Mesenchymal stem cell (in vitro differentiated cells and primary cell): Measurements from ENCODE around the gene IL10RB.
A peak's percentile ranks its signal among the peaks of the same experiment; 100 is the strongest.

Experiments used
- DNase-seq: peaks from one replicate; pipeline ENCODE4 v3.0.0-alpha.2; 2013
- H2AFZ ChIP-seq: one replicate; pipeline ENCODE4 v1.6.1; 2013; ENCODE audit warnings: low read depth, mild to moderate bottlenecking, control low read depth, inconsistent platforms, low read length, moderate library complexity
- H2AK5ac ChIP-seq: 2 replicates; pipeline ENCODE4 v1.6.1; 2013; ENCODE audit warnings: low read length, moderate library complexity, mild to moderate bottlenecking, inconsistent platforms; ENCODE audit not compliant: severe bottlenecking
- H2BK120ac ChIP-seq: one replicate; pipeline ENCODE4 v1.6.1; 2013; ENCODE audit warnings: low read depth, mild to moderate bottlenecking, inconsistent platforms, low read length, moderate library complexity
- H2BK12ac ChIP-seq, 2 experiments: one replicate each; pipeline ENCODE4 v1.6.1; 2013; ENCODE audit warnings: inconsistent platforms in 2 of 2, low read length in 2 of 2, mild to moderate bottlenecking in 2 of 2, moderate library complexity in 2 of 2, control low read depth in 1 of 2
- H2BK15ac ChIP-seq: one replicate; pipeline ENCODE4 v1.6.1; 2013; ENCODE audit warnings: mild to moderate bottlenecking, low read depth, inconsistent platforms; ENCODE audit not compliant: poor library complexity, severe bottlenecking
- H2BK5ac ChIP-seq: 2 replicates; pipeline ENCODE4 v1.6.1; 2013; ENCODE audit warnings: low read depth, mild to moderate bottlenecking, low read length, control low read depth, inconsistent platforms; ENCODE audit not compliant: poor library complexity, severe bottlenecking
- H3K14ac ChIP-seq, 2 experiments: one replicate each; pipeline ENCODE4 v1.6.1; 2013; ENCODE audit warnings: inconsistent platforms in 2 of 2, low read length in 2 of 2, control low read depth in 1 of 2, mild to moderate bottlenecking in 1 of 2, moderate library complexity in 1 of 2
- H3K18ac ChIP-seq, 2 experiments: one replicate each; pipeline ENCODE4 v1.6.1; 2013; ENCODE audit warnings: inconsistent platforms in 2 of 2, low read length in 2 of 2, control low read depth in 1 of 2, low read depth in 1 of 2, mild to moderate bottlenecking in 1 of 2
- H3K23ac ChIP-seq, 2 experiments: one replicate each; pipeline ENCODE4 v1.6.1; 2013; ENCODE audit warnings: inconsistent platforms in 2 of 2, low read length in 2 of 2, mild to moderate bottlenecking in 2 of 2, moderate library complexity in 2 of 2, control low read depth in 1 of 2
- H3K27ac ChIP-seq: 2 replicates; pipeline ENCODE4 v1.5.1; 2013; ENCODE audit warnings: mild to moderate bottlenecking, moderate library complexity, low read length, control low read depth, inconsistent platforms; ENCODE audit not compliant: poor library complexity, severe bottlenecking
- H3K27me3 ChIP-seq, 2 experiments: 2 replicates each; pipeline versions ENCODE4 v1.6.1 to v1.7.0; 2013; ENCODE audit warnings: low read length in 2 of 2, mild to moderate bottlenecking in 2 of 2, moderate library complexity in 2 of 2, control low read depth in 1 of 2, inconsistent platforms in 1 of 2; ENCODE audit not compliant: control insufficient read depth in 1 of 2, insufficient read depth in 1 of 2
- H3K36me3 ChIP-seq, 2 experiments: 2 replicates each; pipeline versions ENCODE4 v1.6.1 to v1.7.0; 2013; ENCODE audit warnings: low read length in 2 of 2, control low read depth in 1 of 2, inconsistent platforms in 1 of 2, low read depth in 1 of 2, mild to moderate bottlenecking in 1 of 2; ENCODE audit not compliant: insufficient read depth in 2 of 2, control insufficient read depth in 1 of 2
- H3K4ac ChIP-seq, 2 experiments: one replicate each; pipeline ENCODE4 v1.6.1; 2013; ENCODE audit warnings: inconsistent platforms in 2 of 2, low read length in 2 of 2, mild to moderate bottlenecking in 2 of 2, moderate library complexity in 2 of 2, control low read depth in 1 of 2, low read depth in 1 of 2
- H3K4me1 ChIP-seq: 2 replicates; pipeline ENCODE4 v1.6.1; 2013; ENCODE audit warnings: low read depth, low read length, control low read depth; ENCODE audit not compliant: control insufficient read depth, insufficient read depth
- H3K4me2 ChIP-seq: 2 replicates; pipeline ENCODE4 v1.6.1; 2013; ENCODE audit warnings: low read length, mild to moderate bottlenecking, inconsistent platforms; ENCODE audit not compliant: poor library complexity, severe bottlenecking
- H3K4me3 ChIP-seq, 2 experiments: 2 replicates each; pipeline versions ENCODE4 v1.5.1 to v1.7.0; 2013; ENCODE audit warnings: low read length in 2 of 2, mild to moderate bottlenecking in 2 of 2, control low read depth in 1 of 2, low read depth in 1 of 2; ENCODE audit not compliant: insufficient read depth in 1 of 2
- H3K79me1 ChIP-seq: replicated peaks from 2 replicates; pipeline ENCODE4 v1.6.1; 2013; ENCODE audit warnings: mild to moderate bottlenecking, control low read depth, low read length, inconsistent platforms; ENCODE audit not compliant: poor library complexity, severe bottlenecking
- H3K9ac ChIP-seq: 2 replicates; pipeline ENCODE4 v1.7.0; 2013; ENCODE audit warnings: mild to moderate bottlenecking, low read length, moderate library complexity
- H3K9me3 ChIP-seq: 2 replicates; pipeline ENCODE4 v1.7.0; 2013; ENCODE audit warnings: mild to moderate bottlenecking, low read length; ENCODE audit not compliant: control insufficient read depth
- H4K8ac ChIP-seq: one replicate; pipeline ENCODE4 v1.6.1; 2013; ENCODE audit warnings: inconsistent platforms, mild to moderate bottlenecking, low read length, moderate library complexity
- H4K91ac ChIP-seq: one replicate; pipeline ENCODE4 v1.6.1; 2013; ENCODE audit warnings: mild to moderate bottlenecking, low read length, inconsistent platforms
- WGBS: methylation state at CpG from one replicate; pipeline ENCODE4 v1.1.7; 2013; ENCODE audit warnings: mixed read lengths; 5-methylcytosine and 5-hydroxymethylcytosine counted together

IL10RB gene

DNA sequence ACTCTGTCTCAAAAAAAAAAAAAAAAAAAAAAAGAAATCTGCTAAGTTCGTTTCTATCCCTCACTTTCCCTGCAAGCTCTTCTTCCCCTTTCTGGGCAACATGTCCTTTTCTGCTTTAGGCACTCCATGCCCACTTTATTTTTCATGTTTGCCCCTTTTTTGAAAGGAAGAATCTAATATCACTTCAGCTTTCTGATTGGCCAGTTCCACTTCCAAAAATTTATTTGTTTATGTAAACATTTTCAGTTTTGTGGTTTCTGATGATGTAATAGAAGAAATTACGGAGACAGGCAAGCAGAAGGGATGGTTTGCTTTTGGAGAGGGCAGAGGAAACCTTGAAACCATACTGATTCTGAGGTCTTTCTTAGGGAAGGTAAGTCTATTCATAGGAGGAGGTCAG lies 73.8 kb downstream of the IL10RB start:
- WGBS, result 79% methylated on average over 2 of the region's 2 CpGs
- no peak overlapping the region for H3K27ac ChIP-seq
- no peak overlapping the region for H2AFZ ChIP-seq
- H3K4me3 ChIP-seq, result no peak overlapping the region
- peak; percentile 27 for DNase-seq
- no peak overlapping the region for H2BK12ac ChIP-seq
- H3K4me1 ChIP-seq, result no peaks in the 10 kb centered on the region
- H2BK120ac ChIP-seq, result no peak overlapping the region
- no peak overlapping the region for H3K4ac ChIP-seq
- no peak overlapping the region for H4K91ac ChIP-seq
- no peak overlapping the region for H3K14ac ChIP-seq
- no peak overlapping the region for H3K18ac ChIP-seq
- no peaks in the 10 kb centered on the region for H3K9me3 ChIP-seq
- H2BK5ac ChIP-seq, result no peak overlapping the region
- H3K36me3 ChIP-seq, result peaks cover 6 to 47% of the 10 kb centered on the region in 2 experiments
- H3K79me1 ChIP-seq, result peaks cover 11% of the 10 kb centered on the region
- H3K23ac ChIP-seq, result no peak overlapping the region
- no peak overlapping the region for H2AK5ac ChIP-seq
- H3K4me2 ChIP-seq, result no peak overlapping the region
- H4K8ac ChIP-seq, result no peak overlapping the region
- H3K27me3 ChIP-seq, result no peaks in the 10 kb centered on the region
- no peak overlapping the region for H3K9ac ChIP-seq
- H2BK15ac ChIP-seq, result no peak overlapping the region

DNA sequence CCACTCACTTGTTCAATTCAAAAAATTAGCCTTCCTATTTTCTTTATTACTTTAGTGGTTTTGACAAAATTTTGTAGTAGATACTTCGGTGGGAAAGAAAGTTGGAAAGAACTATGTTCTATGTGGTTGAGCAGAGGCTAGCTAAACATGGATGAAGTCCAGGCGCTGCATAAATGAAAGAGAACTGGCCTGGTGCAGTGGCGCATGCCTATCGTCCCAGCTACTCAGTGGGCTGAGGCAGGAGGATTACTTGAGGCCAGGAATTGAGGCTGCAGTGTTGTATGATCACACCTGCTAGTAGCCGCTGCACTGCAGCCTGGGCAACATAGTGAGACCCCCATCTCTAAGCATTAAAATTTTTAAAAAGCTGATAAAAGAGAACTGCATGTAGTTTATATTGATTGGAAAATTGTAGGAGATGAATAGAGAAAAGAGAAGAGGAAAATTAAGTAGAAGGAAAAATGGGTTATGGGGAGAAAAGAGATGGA lies 79.6 kb downstream of the IL10RB start:
- H3K27me3 ChIP-seq, result no peaks in the 10 kb centered on the region
- H3K4ac ChIP-seq, result no peak overlapping the region
- no peak overlapping the region for H3K4me3 ChIP-seq
- H3K18ac ChIP-seq, result no peak overlapping the region
- no peak overlapping the region for H2BK15ac ChIP-seq
- no peak overlapping the region for H2AK5ac ChIP-seq
- no peaks in the 10 kb centered on the region for H3K9me3 ChIP-seq
- no peak overlapping the region for H3K23ac ChIP-seq
- H2AFZ ChIP-seq, result no peak overlapping the region
- H3K36me3 ChIP-seq, result peaks cover 11 to 71% of the 10 kb centered on the region in 2 experiments
- no peak overlapping the region for H3K27ac ChIP-seq
- H3K4me1 ChIP-seq, result peaks cover 2% of the 10 kb centered on the region
- H4K8ac ChIP-seq, result no peak overlapping the region
- H4K91ac ChIP-seq, result no peak overlapping the region
- DNase-seq, result no peak
- no peak overlapping the region for H2BK120ac ChIP-seq
- H3K4me2 ChIP-seq, result no peak overlapping the region
- no peak overlapping the region for H3K14ac ChIP-seq
- 94% methylated on average over 4 of the region's 5 CpGs for WGBS
- peaks cover 9% of the 10 kb centered on the region for H3K79me1 ChIP-seq
- no peak overlapping the region for H2BK12ac ChIP-seq
- H2BK5ac ChIP-seq, result no peak overlapping the region
- no peak overlapping the region for H3K9ac ChIP-seq
